Epithelial cell of prostate (primary cell): ENCODE measurements around the gene PYGO2.

Experiments
- DNase-seq: peaks from one replicate; pipeline ENCODE4 v3.0.0-alpha.2; 2011; ENCODE audit warnings: low read depth, low spot score
- H3K27ac ChIP-seq: fragments of 450-650 bp; 2 replicates; pipeline ENCODE4 v1.5.1; 2017; ENCODE audit warnings: mild to moderate bottlenecking

The PYGO2 gene

GRCh38 chr1:154961207-154962155, at the start of gene PYGO2:
Gene PYGO2 (minus strand): TSS chr1:154961782. CDS start chr1:154961576, 206 bp downstream.
- DNase-seq, result no peak
- H3K27ac ChIP-seq, result peak within 1 kb of the TSS; percentile 92

GRCh38 chr1:155011004-155011416, 49.4 kb upstream of the PYGO2 start:
- peak overlapping the region; percentile 46 for H3K27ac ChIP-seq
- no peak for DNase-seq

GRCh38 chr1:155010211-155010918, 48.8 kb upstream of the PYGO2 start:
- peak overlapping the region; percentile 46 for H3K27ac ChIP-seq
- no peak for DNase-seq

- DNase-seq, result no peak
- peak overlapping the region; percentile 98 for H3K27ac ChIP-seq
Measured at GRCh38 chr1:155009742-155010141, 48.2 kb upstream of the PYGO2 start.

- peak overlapping the region; percentile 98 for H3K27ac ChIP-seq
- no peak for DNase-seq
Measured at GRCh38 chr1:155009221-155009711, 47.7 kb upstream of the PYGO2 start.

- DNase-seq, result no peak
- peak overlapping the region; percentile 98 for H3K27ac ChIP-seq
Measured at GRCh38 chr1:155008015-155008941, 46.7 kb upstream of the PYGO2 start.

GRCh38 chr1:155007251-155007828, 45.8 kb upstream of the PYGO2 start:
- no peak for DNase-seq
- H3K27ac ChIP-seq, result peak overlapping the region; percentile 98

GRCh38 chr1:155006601-155007101, 45.1 kb upstream of the PYGO2 start:
- DNase-seq, result no peak
- peak overlapping the region; percentile 98 for H3K27ac ChIP-seq

- peak overlapping the region; percentile 98 for H3K27ac ChIP-seq
- no peak for DNase-seq
Measured at GRCh38 chr1:155005076-155006011, 43.8 kb upstream of the PYGO2 start.

- H3K27ac ChIP-seq, result peak overlapping the region; percentile 98
- DNase-seq, result no peak
Measured at GRCh38 chr1:155004352-155005075, 42.9 kb upstream of the PYGO2 start.

- no peak for DNase-seq
- H3K27ac ChIP-seq, result peak overlapping the region; percentile 98
Measured at GRCh38 chr1:155003766-155004351, 42.3 kb upstream of the PYGO2 start.

- H3K27ac ChIP-seq, result peak overlapping the region; percentile 98
- DNase-seq, result no peak
Measured at GRCh38 chr1:155003227-155003765, 41.7 kb upstream of the PYGO2 start.

GRCh38 chr1:155002464-155003226, 41.1 kb upstream of the PYGO2 start, which contains the start of gene ZBTB7B:
Gene ZBTB7B (plus strand): TSS chr1:155002802. CDS start chr1:155014661, 11,859 bp downstream.
- peak within 1 kb of the TSS; percentile 98 for H3K27ac ChIP-seq
- DNase-seq, result no peak

GRCh38 chr1:155001675-155002463, 40.3 kb upstream of the PYGO2 start:
- peak; percentile 96 for DNase-seq
- peak overlapping the region; percentile 98 for H3K27ac ChIP-seq

- DNase-seq, result no peak
- H3K27ac ChIP-seq, result peak overlapping the region; percentile 98
Measured at GRCh38 chr1:155001425-155001674, 39.8 kb upstream of the PYGO2 start.
